SH-SY5Y (cell line): Measurements from ENCODE around the gene VAV2.
A peak's percentile ranks its signal among the peaks of the same experiment; 100 is the strongest.

Source experiments
- GATA2 ChIP-seq: IDR thresholded peaks from 2 replicates; pipeline ENCODE4 v1.6.1; 2011; ENCODE audit warnings: mild to moderate bottlenecking, low read depth, low read length
- GATA3 ChIP-seq: IDR thresholded peaks from 2 replicates; pipeline ENCODE4 v1.6.1; 2011; ENCODE audit warnings: low read depth, mild to moderate bottlenecking, low read length, moderate library complexity

DNA sequence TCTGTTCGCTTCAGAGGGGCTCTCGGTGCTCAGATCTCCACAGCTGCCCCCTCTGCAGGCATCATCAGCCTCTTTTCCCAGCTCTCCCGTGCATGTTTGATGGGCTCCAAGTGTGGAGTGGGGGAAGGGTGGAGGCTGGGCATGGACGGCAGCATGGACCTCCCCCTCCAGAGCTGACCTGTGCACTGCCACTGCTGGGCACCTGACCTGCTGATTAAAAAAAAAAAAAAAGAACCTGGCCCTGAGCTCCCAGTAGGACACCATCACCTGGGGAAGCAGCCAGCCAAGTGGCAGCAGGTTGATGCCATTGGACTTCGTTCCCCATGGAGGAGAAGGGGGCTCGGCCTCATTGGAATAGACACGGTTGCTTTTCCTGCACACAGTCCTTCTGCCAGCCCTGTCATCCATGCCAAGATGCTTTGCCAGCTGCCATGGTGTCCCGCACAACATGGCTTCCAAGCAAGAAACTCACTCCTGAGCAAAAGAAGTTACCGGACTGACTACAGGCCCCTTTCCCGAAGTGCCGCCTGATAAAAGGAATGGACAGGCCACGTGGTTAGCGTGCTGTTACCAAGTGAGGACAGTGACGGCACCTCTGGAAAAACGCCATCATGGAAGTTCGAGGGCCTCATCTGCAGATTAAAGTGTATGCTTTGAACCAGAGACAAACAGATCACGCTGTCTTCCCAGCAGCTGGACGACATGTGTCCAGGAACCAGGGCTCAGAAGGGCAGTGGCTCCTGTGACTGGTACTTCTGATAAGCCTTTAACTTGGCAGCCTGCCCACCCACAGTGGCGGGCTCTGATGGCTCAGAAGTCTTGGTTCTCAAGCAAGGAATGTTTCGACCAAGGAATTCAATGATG lies 18.4 kb upstream of the VAV2 start:
- no peak for TF ChIP-seq GATA3
- TF ChIP-seq GATA2, result 0 out of 2 replicates have a peak, but pooled peaks have one; percentile 33
